RPMI7951 (cell line): Measurements from ENCODE around the gene ANKRD12. TPM values are rescaled to one million over a fixed set of nuclear protein-coding genes. Genes with fewer than 3 reads are reported as not detected.
"Not testable (repeated sequence)": the region's sequence is repeated elsewhere in the genome, so short reads cannot be mapped to it uniquely, and the experiment has no call there.

Experiments used
- DNase-seq: peaks from one replicate; pipeline ENCODE4 v3.0.0-alpha.2; 2012; ENCODE audit warnings: low read depth
- total RNA-seq: library from RNA; depleted of rRNA; stranded (reverse); fragments of >200 nt; shearing (Covaris generic); gene quantifications from 2 replicates; pipeline ENCODE4 v1.2.3, GENCODE V29; 2014

Gene ANKRD12
- total RNA-seq, 1 experiment from 2014 or later: 13.2 TPM

- DNase-seq: no peak
These were observed 4.4 kb downstream of the ANKRD12 start for GRCh38 chr18:9140984-9141383.

GRCh38 chr18:9146224-9146623, 9.6 kb downstream of the ANKRD12 start:
- no peak for DNase-seq

GRCh38 chr18:9147440-9148202, 11.0 kb downstream of the ANKRD12 start:
- DNase-seq: peak; percentile 65

- DNase-seq: no peak
These were observed 11.6 kb downstream of the ANKRD12 start for GRCh38 chr18:9148203-9148552.

DNA sequence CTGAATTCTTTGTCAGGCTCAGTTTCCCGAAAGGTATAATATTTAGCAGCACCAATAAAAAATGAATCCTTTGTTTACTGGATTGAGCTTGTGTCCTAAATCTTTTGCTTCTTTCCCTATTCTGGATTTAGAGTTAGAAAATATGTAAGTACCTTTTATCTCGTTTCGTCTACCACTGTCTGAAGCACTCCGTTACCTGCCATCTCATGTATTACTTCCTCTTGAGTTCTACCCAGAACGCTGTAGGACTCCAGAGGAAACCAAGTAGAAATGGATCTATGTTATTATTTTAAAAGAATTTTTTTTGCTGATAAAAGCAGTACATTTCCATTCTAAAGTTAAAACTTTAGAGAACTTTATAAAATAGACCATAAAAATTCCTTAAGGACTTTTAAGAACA, 13.5 kb downstream of the ANKRD12 start:
- no peak for DNase-seq

DNA sequence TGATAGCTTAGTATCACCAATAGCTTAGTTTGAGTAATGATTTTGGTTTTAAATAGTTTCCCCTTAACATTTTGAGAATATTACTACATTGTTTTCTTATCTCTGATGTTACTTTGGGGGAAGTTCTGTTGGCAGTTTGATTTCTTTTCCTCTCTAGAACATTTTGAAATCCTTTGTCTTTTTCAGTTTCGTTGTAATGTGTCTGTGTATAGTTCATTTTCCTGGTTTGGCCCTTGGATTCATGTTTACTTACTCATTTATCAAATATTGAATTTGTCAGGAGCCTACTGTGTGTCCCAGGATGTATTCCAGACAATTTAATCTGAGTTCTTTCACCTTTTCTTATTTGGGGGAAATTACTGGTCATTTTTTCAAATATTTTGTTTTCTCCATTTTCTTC, 16.7 kb downstream of the ANKRD12 start:
- no peak for DNase-seq

GRCh38 chr18:9156604-9157249, 20.1 kb downstream of the ANKRD12 start:
- no peak for DNase-seq

DNA sequence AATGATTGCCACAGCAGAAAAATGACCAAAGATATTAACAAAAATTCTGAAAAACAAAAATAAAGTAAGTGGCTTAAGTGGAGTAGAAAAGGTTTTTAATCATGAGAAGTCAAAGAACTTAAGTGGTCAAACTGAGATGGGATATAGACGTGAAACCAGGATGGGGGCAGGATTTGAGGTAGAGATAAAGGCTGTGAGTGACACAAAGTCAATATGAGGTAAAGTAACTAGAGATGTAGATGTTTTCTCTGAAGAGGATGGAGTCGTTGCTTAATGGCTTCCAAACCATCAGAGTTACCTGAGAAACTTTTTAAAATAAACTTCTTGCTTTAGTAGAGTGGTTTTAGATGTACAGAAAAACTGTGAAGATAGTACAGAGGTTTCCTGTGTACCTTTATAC, 21.2 kb downstream of the ANKRD12 start:
- no peak for DNase-seq

DNA sequence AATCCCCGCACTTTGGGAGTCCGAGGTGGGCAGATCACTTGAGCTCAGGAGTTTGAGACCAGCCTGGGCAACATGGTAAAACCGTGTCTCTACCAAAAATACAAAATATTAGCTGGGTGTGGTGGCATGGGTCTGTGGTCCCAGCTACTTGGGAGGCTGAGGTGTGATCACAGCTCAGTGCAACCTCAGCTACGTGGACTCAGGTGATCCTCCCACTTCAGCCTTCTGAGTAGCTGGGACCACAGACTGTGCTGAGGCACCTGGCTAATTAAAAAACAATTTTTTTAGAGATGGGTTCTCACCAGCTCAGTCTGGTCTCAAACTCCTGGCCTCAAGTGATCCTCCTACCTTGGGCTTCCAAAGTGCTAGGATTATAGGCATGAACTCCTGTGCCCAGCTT, 23.4 kb downstream of the ANKRD12 start:
- DNase-seq: no peak

DNA sequence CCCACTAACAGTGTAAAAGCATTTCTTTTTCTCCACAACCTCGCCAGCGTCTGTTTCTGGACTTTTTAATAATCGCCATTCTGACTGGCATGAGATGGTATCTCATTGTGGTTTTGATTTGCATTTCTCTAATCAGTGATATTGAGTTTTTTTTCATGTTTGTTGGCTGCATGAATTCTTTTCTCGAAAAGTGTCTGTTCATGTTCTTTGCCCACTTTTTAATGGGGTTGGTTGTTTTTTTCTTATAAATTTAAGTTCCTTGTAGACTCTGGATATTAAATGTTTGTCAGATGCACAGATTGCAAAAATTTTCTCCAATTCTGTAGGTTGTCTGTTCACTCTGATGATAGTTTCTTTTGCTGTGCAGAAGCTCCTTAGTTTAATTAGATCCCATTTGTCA, 26.1 kb downstream of the ANKRD12 start:
- not testable (repeated sequence) for DNase-seq

- not testable (repeated sequence) for DNase-seq
These were observed 27.6 kb downstream of the ANKRD12 start for GRCh38 chr18:9164149-9164548.

DNA sequence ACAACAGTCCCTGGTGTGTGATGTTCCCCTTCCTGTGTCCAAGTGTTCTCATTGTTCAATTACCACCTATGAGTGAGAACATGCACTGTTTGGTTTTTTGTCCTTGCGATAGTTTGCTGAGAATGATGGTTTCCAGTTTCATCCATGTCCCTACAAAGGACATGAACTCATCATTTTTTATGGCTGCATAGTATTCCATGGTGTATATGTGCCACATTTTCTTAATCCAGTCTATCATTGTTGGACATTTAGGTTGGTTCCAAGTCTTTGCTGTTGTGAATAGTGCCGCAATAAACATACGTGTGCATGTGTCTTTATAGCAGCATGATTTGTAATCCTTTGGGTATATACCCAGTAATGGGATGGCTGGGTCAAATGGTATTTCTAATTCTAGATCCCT, 29.3 kb downstream of the ANKRD12 start:
- not testable (repeated sequence) for DNase-seq

DNA sequence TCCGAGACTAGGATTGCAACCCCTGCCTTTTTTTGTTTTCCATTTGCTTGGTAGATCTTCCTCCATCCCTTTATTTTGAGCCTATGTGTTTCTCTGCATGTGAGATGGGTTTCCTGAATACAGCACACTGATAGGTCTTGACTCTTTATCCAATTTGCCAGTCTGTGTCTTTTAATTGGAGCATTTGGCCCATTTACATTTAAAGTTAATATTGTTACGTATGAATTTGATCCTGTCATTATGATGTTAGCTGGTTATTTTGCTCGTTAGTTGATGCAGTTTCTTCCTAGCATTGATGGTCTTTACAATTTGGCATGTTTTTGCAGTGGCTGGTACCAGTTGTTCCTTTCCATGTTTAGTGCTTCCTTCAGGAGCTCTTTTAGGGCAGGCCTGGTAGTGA, 32.9 kb downstream of the ANKRD12 start:
- not testable (repeated sequence) for DNase-seq

- not testable (repeated sequence) for DNase-seq
These were observed 35.3 kb downstream of the ANKRD12 start for GRCh38 chr18:9171919-9172318.

GRCh38 chr18:9172506-9173127, 36.0 kb downstream of the ANKRD12 start:
- no peak for DNase-seq

- DNase-seq: no peak
These were observed 37.2 kb downstream of the ANKRD12 start for GRCh38 chr18:9173770-9174233.

DNA sequence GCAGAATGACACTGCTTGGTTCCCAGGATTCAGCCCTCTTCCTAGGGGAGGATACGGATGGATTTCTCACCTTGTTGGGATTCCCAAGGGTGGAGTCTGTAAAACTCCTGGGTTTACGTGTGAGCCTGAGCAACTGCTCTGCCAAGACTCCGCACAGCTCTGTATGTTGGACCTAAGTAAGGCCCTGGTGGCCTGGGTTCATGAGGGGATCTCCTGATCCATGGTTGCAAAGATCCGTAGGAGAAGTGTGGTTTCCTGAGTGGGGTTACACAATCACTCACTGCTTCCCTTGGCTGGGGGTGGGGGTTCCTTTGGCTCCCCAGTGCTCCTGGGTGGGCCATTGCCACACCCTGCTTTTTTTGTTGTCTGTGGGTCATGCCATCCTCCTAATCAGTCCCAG, 37.7 kb downstream of the ANKRD12 start:
- DNase-seq: no peak

DNA sequence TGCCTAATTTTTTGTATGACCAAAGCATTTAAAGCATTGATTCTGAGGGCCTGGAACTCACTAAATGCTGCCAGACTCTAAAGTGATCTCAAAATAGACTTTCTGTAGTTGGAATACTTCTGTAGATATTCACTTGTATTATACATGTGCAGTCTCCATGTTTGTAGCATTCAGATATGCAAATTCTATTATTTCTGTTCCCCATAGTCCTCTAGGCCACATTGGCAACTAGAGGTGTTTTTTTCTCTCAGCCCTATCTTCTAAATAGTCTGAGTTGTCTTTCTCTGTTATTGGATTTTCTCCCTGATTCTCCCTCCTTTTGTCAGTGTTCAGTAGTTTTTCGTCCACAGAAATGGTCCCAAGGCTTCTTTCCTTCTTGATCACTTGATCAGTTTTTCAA, 38.5 kb downstream of the ANKRD12 start:
- DNase-seq: no peak

DNA sequence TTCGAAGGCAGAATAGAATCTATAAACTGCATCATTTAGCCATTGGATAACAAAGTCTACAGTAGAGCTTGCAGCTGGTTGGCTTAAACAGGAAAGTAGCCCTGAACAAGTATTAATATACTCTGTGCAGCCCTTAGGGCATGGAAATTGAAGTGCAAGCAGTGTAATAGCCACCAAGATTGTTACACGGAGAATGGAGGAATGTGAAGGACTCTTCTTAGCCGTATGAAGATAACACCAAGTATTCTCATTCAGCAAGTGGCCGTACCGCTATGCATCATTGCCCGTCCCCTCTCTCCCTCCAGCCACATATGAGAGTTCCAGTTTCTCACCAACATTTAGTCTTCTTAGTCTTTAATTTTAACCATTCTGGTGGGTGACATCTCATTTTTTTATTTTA, 40.5 kb downstream of the ANKRD12 start:
- DNase-seq: no peak

DNA sequence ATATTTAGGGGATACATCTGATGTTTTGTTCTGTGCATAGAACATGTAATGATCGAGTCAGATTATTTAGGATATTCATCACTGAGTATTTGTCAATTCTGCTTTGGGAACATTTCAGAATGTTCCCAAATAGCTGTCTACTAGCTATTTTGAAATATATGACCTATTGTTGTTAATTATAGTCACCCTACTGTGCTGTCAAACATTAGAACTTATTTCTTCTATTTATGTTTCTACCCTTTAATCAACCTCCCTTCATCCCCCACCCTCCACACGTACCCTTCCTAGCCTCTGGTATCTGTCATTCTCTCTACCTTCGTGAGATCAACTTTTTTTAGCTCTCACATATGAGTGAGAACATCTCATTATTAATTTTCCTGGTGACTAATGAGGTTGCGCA, 40.9 kb downstream of the ANKRD12 start:
- DNase-seq: no peak

DNA sequence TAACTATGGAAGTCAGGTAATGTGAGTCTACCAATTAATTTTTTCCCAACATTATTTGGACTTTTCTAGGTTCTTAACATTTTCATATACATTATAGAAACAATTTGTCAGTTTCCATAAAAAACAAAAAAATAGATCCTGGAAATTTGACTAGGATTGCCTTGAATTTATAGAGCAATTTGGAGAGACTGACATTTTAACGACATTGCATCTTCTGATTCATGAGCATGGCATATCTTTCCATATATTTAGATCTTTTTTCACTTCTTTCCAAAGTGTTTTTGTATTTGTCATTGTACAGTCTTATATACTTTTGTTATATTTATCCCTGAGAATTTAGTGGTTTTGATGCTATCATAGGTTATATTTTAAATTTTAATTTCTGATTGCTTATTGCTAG, 42.0 kb downstream of the ANKRD12 start:
- DNase-seq: no peak

- DNase-seq: no peak
These were observed 44.7 kb downstream of the ANKRD12 start for GRCh38 chr18:9181275-9181674.

GRCh38 chr18:9182852-9183399, 46.3 kb downstream of the ANKRD12 start:
- no peak for DNase-seq
